Stimulated activated CD4-positive, alpha-beta T cell treated with anti-CD3 and anti-CD28 coated beads, Interleukin-4, amount 100 ng/mL, for 4 hours (primary cell): Measurements from ENCODE around the gene SLC12A8.

ENCODE experiments used
- DNase-seq, 2 experiments: peaks; one replicate each; pipeline ENCODE4 v3.0.0-alpha.2; 2020

Gene SLC12A8

DNA sequence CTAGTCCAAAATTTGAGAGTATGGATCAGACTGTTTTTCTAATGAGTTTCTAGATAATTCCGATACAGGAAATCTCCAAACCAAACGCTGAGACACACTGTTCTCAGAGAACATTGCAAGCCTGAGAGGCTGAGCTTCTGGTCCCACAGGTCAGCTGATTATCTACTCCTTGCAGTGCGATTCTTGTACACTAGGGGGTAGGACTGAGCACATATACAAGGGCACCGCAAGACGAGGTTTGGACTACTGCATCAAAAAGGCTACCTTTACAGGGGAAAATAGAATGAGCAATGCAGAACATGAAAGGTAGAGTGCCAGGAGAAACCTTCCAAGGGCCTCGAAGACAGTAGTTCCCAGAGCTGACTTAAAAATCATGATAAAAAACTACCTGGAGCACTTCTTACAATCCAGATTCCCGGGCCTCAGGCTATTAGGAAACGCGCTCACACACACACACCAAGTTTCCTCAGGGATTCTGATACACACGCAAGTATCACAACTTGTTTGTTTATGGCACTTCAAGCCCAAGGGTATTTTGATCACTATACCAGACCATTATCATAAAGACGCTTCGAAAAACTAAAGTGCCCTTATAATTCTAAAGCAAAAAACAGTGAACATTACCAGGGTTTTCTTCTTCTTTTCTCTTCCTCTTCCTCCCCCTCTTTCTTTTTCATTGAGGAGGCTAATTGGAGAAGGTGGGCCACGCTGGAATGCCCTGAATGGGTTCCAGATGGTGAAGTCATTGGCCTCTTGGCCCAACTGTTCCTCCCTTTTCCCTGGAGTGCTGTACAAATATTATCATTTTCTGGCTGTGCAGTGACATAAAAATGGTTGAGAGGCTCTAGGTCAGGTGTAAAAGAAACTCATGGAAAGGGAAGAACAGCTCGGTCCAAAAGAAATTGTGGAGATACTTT is 61.8 kb downstream of the SLC12A8 start:
- peak; percentile 38 to 51 for DNase-seq

DNA sequence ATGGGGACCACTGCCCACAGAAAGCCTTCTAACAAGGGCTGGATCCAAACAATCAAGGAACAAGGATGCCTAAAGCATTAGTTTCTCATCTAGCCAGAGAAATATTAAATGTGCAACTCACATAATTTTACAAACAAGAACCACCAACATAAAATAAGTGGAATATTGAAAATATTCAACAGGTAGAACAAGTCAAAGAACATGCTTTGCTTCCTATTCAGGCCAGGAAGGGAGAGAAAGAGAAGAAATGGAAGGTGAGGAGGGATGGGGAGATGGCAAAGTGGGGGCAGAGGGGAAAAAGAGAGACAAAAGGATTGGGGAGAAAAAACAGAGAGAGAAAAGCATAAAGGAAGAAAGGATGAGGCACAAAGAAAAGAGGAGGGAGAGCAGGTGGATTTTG is 63.1 kb downstream of the SLC12A8 start:
- no peak for DNase-seq

- DNase-seq, result no peak
These were observed 63.7 kb downstream of the SLC12A8 start for GRCh38 chr3:125148836-125149235.

- DNase-seq, result no peak
These were observed 64.3 kb downstream of the SLC12A8 start for GRCh38 chr3:125148016-125148812.

DNA sequence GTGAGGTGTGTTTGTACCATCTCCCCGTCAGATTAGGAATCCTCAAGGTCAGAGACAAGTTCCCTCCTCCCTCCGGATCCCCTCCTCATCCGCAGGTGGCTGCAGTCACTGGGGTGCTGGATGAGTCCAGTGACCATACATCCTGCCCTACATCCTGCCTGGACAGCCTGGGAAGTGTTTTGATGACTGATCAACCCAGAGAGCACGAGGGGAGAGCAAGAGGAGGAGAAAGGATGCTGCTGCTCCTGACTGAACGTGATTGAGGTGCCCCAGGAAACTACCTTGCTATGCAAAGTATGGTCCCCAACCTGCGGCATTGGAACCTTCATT is 65.1 kb downstream of the SLC12A8 start:
- DNase-seq, result no peak

DNA sequence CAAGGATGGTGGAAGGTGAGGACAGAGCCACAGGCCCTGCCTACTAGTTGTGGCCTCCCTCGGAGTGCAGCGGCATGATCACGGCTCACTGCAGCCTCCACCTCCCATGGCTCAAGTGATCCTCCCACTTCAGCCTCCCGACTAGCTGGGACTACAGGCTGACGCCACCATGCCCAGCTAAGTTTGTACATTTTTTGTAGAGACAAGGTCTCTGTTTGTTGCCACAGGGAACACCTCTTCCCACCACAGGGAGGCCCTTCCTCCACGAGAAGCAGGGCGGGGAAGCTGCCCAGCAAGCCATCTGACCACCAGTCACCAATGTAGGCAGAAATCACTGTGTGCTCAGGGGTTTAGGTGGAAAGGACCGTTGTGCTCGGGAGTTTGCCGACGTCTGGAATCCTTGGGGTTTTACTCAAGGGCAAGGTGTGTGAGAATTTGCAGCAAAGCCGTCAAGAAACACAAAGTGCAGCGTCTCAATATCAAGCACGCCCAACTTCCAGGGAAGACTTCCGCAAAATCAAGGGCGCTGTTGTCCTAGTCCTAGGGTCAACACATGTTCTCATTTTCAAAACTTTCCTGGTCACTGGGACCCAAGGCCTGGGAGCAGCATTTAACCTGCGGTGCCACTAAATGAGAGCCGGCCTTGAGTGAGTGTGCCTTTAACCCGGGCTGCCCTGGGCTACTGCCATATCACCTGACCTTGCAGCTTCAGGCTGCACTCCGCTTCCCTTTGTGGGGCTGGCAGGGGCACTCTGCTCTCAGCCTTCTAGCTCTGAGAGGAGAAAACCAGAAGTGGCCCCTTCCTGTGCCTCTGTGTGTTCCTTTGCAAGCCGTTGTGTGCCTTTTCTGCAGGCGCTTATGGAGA is 65.7 kb downstream of the SLC12A8 start:
- no peak for DNase-seq

- no peak for DNase-seq
These were observed 66.6 kb downstream of the SLC12A8 start for GRCh38 chr3:125145751-125146475.

DNA sequence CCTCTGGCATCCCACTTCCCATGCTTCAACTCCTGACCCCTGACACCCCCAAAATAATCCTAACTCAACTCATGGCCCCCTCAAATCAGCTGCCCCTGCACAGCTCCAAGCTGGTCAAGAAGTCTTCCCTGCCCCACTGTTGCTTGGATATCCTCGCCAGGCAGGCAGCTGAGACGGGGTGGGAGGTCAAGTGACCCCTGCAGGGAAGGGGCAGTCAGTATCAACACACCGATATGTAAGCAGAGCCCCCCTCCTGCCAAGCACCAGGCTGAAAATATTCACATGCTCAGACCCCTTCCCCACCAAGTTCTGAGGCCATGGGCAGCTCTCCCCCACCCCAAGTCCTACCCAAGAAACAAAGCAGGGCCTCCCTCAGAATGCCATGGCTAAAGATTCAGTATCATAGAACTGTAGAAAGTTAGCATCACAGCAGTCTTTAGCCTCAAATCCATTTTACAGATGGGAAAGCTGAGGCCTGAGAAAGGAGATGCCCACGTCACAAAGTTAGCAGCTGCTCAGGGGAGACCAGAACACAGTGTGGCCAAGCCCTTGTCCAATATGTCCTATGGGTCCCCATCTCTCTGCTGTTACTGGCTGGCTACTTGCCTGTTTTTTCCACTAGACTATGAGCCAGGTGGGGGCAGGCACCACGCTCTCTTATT is 67.8 kb downstream of the SLC12A8 start:
- no peak for DNase-seq

GRCh38 chr3:125143982-125144652 is 68.4 kb downstream of the SLC12A8 start:
- DNase-seq, result no peak

DNA sequence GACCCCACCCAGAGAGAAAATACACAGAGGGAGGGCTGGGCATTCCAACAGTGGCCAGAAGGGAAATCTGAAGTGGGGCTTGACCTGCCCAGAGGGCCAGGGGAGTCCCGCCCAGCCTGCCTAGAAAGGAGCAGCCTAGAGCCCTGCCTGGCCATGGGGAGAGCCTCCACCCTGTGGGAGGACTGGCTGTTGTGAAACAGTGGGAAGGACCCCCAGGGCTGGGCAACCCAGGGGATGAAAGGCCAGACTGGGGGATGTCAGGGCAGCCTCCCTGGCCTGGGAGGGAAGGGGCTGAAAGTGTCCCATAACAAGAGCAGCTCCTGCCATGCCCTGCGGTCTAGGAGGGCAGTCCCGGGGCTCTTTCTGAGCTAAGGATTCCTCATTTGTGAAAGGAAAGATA is 69.0 kb downstream of the SLC12A8 start:
- DNase-seq, result no peak

DNA sequence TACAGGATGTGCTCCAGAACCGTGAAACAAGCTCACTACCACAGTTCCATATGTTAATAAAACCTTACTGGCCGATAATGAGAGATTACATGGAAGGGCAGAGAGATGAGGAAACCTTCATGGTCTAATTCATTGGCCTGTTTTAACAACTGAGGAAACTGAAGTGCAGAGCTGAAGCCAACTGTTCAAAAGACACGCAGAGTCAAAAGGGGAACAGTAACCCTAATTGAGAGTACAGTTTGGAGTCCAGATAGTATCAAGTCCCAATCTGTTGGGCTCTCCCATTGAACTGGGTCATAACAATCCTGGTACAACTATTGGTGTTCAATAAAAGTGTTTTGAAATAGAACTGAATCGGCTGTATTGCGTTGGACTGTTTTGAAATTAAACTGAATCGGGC is 69.6 kb downstream of the SLC12A8 start:
- DNase-seq, result no peak

GRCh38 chr3:125142420-125142778 is 70.1 kb downstream of the SLC12A8 start:
- DNase-seq, result no peak

DNA sequence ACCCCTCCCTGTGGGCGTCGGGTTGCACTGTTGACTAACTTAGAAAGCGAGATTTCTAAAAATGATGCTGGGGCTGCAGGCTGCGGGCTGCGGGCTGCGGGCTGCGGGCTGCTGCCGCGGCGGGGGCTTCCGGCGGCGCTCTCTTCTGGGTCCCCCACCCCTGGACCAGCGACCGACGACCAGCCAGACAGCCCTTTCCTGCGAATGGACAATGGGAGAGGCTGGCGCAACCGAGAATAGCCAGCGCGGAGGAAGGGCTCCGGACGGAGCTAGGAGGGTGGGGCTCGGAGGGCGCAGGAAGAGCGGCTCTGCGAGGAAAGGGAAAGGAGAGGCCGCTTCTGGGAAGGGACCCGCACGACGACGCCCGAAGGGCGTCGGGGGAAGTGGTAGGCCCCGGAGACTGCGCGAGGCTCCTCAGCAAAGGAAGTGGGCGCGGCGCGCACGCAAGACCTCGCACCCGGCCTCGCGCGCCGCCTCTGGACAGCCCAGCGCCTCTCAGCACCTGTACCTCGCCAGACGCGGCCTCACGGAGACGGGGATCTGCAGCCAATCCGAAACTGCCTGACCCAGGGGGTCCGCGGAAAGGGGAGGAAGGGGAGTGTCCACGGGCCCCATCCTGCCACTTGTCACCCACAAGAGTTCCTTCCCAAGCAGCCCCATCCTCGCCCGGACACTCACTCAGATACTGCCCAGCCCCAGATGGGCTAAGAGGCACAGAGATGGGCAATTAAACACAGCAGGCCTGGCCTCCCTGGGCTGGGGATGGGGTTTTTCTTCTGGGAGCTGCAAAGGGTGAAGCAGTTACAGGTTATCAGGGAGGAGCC is 70.7 kb downstream of the SLC12A8 start:
- peak; percentile 53 to 61 for DNase-seq

DNA sequence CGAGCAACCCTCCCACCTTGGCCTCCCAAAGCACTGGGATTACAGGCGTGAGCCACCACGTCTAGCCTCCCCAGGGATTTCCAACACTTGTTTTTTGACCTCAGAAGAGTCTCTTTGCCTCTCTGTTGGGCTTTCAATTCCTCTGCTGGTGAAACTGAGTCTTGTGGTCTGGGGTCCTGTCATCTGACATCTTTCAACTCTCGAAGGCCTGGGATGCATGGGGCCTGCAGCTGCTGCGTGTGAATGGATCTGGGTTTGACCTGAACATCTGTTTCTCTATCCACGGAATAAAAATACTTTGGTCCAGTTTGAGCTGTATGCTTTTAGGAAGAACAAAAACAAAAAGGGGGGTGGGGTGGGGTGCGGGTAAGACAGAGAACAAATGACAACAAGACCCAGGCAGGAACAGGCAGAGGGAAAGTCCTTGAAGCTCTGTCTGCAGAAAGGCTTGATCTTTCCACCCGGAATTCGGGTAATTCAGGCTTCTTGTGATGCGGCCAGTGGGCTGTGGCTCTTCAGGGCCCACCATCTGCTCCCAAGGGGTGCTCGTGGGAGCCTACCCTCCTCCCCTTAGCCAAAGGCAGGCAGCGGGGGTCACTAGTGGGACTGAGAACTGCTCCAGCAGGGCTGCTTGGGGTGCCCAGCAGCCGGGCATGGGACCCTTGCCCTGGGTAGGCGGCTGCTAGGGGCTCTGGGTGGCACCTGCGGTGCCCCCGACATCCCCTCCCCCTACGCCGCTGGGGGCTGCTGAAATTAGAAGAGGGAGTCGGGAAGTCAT is 71.5 kb downstream of the SLC12A8 start:
- no peak for DNase-seq

DNA sequence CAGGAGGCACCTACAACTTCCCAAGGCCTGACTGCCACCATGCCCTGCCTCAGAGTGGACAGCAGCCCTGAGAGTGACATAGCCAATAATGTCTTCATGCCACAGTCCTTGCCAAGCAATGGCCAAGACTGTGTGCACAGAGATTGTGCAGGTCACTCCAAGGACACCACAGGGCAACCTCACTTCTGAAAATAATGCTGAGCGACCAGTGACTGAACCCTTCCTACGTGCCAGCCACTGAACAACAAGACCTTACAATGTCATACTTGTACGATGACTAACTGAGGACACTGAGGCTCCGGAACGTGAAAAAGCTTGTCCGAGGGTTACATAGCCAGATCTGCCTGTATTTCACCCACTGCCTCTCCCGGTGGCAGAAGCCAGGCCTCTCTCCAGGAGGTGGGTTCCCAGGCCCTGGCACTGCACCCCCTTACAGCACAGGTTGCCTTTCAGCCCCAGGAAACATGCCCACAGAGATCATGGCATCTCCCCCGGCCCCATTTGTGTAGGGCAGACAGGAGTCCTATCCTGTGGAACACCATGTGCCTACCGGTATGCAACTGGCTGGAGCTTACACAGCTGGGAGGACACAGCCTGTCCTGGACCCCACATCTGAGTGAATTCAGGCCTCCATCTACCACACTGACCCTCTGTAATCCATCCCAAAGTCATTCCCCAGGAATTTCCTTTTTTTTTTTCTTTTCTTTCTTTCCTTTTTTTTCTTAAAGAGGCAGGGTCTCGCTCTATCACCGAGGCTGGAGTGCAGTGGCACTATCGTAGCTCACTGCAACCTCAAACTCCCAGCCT is 72.3 kb downstream of the SLC12A8 start:
- DNase-seq, result no peak

- DNase-seq, result no peak
These were observed 73.2 kb downstream of the SLC12A8 start for GRCh38 chr3:125139386-125139785.

DNA sequence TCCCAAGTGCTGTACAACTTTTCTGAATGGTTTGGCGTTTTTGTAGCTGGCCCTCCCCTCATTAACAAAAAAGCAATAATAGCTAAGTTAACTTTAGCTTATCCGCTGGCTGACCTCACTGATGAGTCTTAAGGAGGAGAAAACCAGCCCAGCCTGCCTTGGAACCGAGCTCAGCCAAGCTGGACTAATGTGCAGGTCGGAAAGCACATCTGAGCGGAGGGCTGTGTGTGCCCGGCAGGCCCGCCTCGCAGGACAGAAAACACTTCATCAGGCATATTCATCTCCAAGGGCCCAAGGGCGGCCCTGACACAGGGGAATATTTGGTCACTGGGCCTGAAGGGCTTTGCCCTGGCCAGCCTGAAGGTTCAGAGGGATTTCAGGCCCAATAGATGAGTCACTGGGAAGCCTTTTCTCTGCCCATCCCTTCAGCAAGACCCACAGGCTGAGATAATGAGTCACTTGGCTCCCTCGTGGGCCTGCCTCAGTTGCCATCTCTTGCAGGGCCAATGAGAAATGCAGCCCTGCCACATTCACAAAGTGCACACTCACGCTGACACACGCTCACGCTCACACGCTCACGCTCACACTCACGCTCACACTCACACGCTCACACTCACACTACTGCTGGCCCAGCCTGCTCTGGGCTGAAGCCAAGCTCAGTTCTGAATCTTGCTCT is 75.1 kb downstream of the SLC12A8 start:
- no peak for DNase-seq

GRCh38 chr3:125136966-125137357 is 75.6 kb downstream of the SLC12A8 start:
- no peak for DNase-seq
